Neural cell (in vitro differentiated cells): ENCODE results near the gene GMDS. TPM values are rescaled to one million over a fixed set of nuclear protein-coding genes. Genes with fewer than 3 reads are reported as not detected.

Experiments used
- H2AFZ ChIP-seq: fragments of 200-600, 300-800 bp; sonication (generic), shearing (Covaris generic); 2 replicates; pipeline ENCODE4 v1.6.0; 2014; ENCODE audit warnings: low read depth, mild to moderate bottlenecking, antibody characterized with exemption, low read length, moderate library complexity
- H3F3A ChIP-seq: fragments of 200-600 bp; shearing (Covaris generic); 2 replicates; pipeline ENCODE4 v1.6.1; 2016; ENCODE audit warnings: mild to moderate bottlenecking, moderate library complexity, mixed read lengths, antibody characterized with exemption, low read length; ENCODE audit not compliant: insufficient read depth, poor library complexity, severe bottlenecking
- H3K27ac ChIP-seq: fragments of 200-600, 300-800 bp; sonication (generic), shearing (Covaris generic); 2 replicates; pipeline ENCODE4 v1.5.1; 2014; ENCODE audit warnings: mild to moderate bottlenecking, low read length, moderate library complexity
- H3K27me3 ChIP-seq: fragments of 300-800, 200-600 bp; sonication (generic), shearing (Covaris generic); 2 replicates; pipeline ENCODE4 v1.6.0; 2014; ENCODE audit warnings: mild to moderate bottlenecking, low read depth, low read length, moderate library complexity; ENCODE audit not compliant: insufficient read depth
- H3K36me3 ChIP-seq: fragments of 300-800, 200-600 bp; sonication (generic), shearing (Covaris generic); 2 replicates; pipeline ENCODE4 v1.5.1; 2014; ENCODE audit warnings: mild to moderate bottlenecking, antibody characterized with exemption, low read length, moderate library complexity; ENCODE audit not compliant: insufficient read depth
- H3K4me2 ChIP-seq: fragments of 300-800, 200-600 bp; sonication (generic), shearing (Covaris generic); 2 replicates; pipeline ENCODE4 v1.6.0; 2014; ENCODE audit warnings: mild to moderate bottlenecking, low read length
- H3K4me3 ChIP-seq: fragments of 300-800, 200-600 bp; sonication (generic), shearing (Covaris generic); 2 replicates; pipeline ENCODE4 v1.5.1; 2014; ENCODE audit warnings: mild to moderate bottlenecking, low read length, moderate library complexity
- H3K79me2 ChIP-seq: fragments of 200-600 bp; shearing (Covaris generic); replicated peaks from 2 replicates; pipeline ENCODE4 v1.6.0; 2014; ENCODE audit warnings: mild to moderate bottlenecking, low read length, moderate library complexity; ENCODE audit not compliant: insufficient read depth
- H3K9ac ChIP-seq: fragments of 300-800, 200-600 bp; sonication (generic), shearing (Covaris generic); 2 replicates; pipeline ENCODE4 v1.6.1; 2016; ENCODE audit warnings: mild to moderate bottlenecking, low read length, mixed read lengths
- H3K9me2 ChIP-seq: fragments of 200-600 bp; shearing (Covaris generic); 2 replicates; pipeline ENCODE4 v1.6.1; 2016; ENCODE audit warnings: mild to moderate bottlenecking, low read length, mixed read lengths; ENCODE audit not compliant: insufficient read depth
- H3K9me3 ChIP-seq: fragments of 200-600, 300-800 bp; sonication (generic), shearing (Covaris generic); 2 replicates; pipeline ENCODE4 v1.6.1; 2016; ENCODE audit warnings: mild to moderate bottlenecking, mixed run types, low read length, moderate library complexity, mixed read lengths
- H4K20me1 ChIP-seq: fragments of 200-600 bp; shearing (Covaris generic); 2 replicates; pipeline ENCODE4 v1.6.1; 2016; ENCODE audit warnings: mild to moderate bottlenecking, mixed run types; ENCODE audit not compliant: insufficient read depth
- EP300 ChIP-seq: fragments of 450-650 bp; conservative IDR thresholded peaks from 2 replicates; pipeline ENCODE4 v1.6.1; 2014; ENCODE audit warnings: antibody characterized with exemption, mild to moderate bottlenecking, moderate library complexity; ENCODE audit not compliant: poor library complexity, severe bottlenecking
- EZH2 ChIP-seq: fragments of 200-600, 300-800 bp; shearing (Covaris generic), sonication (generic); IDR thresholded peaks from 2 replicates; pipeline ENCODE4 v1.6.1; 2014; ENCODE audit warnings: antibody characterized with exemption, low read length, borderline replicate concordance, mild to moderate bottlenecking; ENCODE audit not compliant: insufficient read depth, poor library complexity, severe bottlenecking
- MXI1 ChIP-seq: fragments of 450-650 bp; conservative IDR thresholded peaks from 2 replicates; pipeline ENCODE4 v1.6.1; 2014; ENCODE audit warnings: antibody characterized with exemption, mild to moderate bottlenecking; ENCODE audit not compliant: poor library complexity, severe bottlenecking
- POLR2AphosphoS5 ChIP-seq: IDR thresholded peaks from 2 replicates; pipeline ENCODE4 v1.6.1; 2012
- RAD21 ChIP-seq: fragments of 450-650 bp; conservative IDR thresholded peaks from 2 replicates; pipeline ENCODE4 v1.6.1; 2014; ENCODE audit warnings: antibody characterized with exemption, mild to moderate bottlenecking, moderate library complexity
- SMC3 ChIP-seq: fragments of 450-650 bp; conservative IDR thresholded peaks from 2 replicates; pipeline ENCODE4 v1.6.1; 2014; ENCODE audit warnings: antibody characterized with exemption, mild to moderate bottlenecking, moderate library complexity; ENCODE audit not compliant: poor library complexity
- TAF1 ChIP-seq: IDR thresholded peaks from 2 replicates; pipeline ENCODE4 v1.6.1; 2012; ENCODE audit warnings: low read depth
- polyA plus RNA-seq: library from polyadenylated mRNA; depleted of rRNA; stranded (reverse); fragments of >200 nt; gene quantifications from 2 replicates; pipeline ENCODE4 v1.2.3, GENCODE V29; 2014
- TF ChIP-seq, protein P1 (sequence below): IDR thresholded peaks from 2 replicates; pipeline ENCODE4 v1.6.1; 2012; ENCODE audit warnings: borderline replicate concordance
- TF ChIP-seq, protein P2 (sequence below): fragments of 450-650 bp; IDR thresholded peaks from 2 replicates; pipeline ENCODE4 v1.5.1; 2014; ENCODE audit warnings: antibody characterized with exemption, mild to moderate bottlenecking, moderate library complexity; ENCODE audit not compliant: poor library complexity, severe bottlenecking

The GMDS gene
- polyA plus RNA-seq, 1 donor from 2014 or later: 11.4 TPM

DNA sequence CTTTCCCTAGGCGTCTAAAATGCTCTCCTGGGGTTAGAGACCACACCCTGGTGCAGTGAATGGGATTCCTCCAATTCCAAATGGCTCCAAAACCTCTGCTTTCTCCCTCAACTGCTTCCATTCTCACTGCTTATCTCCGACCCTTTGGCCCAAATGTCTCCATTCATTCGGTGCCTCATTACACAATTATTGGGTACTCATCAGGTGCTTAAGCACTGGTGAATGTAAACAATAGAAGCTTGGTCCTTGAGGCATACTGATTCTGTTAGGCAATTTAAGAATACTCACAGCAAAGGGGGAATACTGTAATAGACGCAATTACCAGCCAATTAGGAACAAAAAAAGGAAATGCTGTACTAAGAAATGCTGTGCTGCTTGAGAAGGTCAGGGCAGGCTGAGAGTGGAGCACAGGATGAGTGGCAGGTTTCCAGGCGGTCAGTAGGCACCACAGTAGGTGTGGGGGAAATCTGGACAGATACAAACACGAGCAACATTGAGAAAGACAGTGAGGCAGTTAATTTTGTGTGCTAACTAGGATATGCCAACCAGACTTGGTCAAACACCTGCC is 23.0 kb downstream of the GMDS start:
- Histone ChIP-seq H3K4me3 (peak overlapping the region; percentile 15), H3K9me3 (no peaks in the 10 kb centered on the region), H3K27ac (peak overlapping the region; percentile 10), H3K4me2 (no peak overlapping the region), H3F3A (no peaks in the 10 kb centered on the region), H3K9ac (no peak overlapping the region), H2AFZ (no peak overlapping the region), H3K9me2 (no peaks in the 10 kb centered on the region), H3K27me3 (no peaks in the 10 kb centered on the region), H3K36me3 (no peaks in the 10 kb centered on the region), H3K79me2 (no peaks in the 10 kb centered on the region), H4K20me1 (no peaks in the 10 kb centered on the region)
- TF ChIP-seq EZH2 (no peak), RAD21 (no peak), SMC3 (no peak), TAF1 (no peak), MXI1 (no peak), POLR2AphosphoS5 (no peak)
- TF ChIP-seq, protein P1, sequence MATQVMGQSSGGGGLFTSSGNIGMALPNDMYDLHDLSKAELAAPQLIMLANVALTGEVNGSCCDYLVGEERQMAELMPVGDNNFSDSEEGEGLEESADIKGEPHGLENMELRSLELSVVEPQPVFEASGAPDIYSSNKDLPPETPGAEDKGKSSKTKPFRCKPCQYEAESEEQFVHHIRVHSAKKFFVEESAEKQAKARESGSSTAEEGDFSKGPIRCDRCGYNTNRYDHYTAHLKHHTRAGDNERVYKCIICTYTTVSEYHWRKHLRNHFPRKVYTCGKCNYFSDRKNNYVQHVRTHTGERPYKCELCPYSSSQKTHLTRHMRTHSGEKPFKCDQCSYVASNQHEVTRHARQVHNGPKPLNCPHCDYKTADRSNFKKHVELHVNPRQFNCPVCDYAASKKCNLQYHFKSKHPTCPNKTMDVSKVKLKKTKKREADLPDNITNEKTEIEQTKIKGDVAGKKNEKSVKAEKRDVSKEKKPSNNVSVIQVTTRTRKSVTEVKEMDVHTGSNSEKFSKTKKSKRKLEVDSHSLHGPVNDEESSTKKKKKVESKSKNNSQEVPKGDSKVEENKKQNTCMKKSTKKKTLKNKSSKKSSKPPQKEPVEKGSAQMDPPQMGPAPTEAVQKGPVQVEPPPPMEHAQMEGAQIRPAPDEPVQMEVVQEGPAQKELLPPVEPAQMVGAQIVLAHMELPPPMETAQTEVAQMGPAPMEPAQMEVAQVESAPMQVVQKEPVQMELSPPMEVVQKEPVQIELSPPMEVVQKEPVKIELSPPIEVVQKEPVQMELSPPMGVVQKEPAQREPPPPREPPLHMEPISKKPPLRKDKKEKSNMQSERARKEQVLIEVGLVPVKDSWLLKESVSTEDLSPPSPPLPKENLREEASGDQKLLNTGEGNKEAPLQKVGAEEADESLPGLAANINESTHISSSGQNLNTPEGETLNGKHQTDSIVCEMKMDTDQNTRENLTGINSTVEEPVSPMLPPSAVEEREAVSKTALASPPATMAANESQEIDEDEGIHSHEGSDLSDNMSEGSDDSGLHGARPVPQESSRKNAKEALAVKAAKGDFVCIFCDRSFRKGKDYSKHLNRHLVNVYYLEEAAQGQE: no peak
- TF ChIP-seq, protein P2, sequence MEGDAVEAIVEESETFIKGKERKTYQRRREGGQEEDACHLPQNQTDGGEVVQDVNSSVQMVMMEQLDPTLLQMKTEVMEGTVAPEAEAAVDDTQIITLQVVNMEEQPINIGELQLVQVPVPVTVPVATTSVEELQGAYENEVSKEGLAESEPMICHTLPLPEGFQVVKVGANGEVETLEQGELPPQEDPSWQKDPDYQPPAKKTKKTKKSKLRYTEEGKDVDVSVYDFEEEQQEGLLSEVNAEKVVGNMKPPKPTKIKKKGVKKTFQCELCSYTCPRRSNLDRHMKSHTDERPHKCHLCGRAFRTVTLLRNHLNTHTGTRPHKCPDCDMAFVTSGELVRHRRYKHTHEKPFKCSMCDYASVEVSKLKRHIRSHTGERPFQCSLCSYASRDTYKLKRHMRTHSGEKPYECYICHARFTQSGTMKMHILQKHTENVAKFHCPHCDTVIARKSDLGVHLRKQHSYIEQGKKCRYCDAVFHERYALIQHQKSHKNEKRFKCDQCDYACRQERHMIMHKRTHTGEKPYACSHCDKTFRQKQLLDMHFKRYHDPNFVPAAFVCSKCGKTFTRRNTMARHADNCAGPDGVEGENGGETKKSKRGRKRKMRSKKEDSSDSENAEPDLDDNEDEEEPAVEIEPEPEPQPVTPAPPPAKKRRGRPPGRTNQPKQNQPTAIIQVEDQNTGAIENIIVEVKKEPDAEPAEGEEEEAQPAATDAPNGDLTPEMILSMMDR: no peak

DNA sequence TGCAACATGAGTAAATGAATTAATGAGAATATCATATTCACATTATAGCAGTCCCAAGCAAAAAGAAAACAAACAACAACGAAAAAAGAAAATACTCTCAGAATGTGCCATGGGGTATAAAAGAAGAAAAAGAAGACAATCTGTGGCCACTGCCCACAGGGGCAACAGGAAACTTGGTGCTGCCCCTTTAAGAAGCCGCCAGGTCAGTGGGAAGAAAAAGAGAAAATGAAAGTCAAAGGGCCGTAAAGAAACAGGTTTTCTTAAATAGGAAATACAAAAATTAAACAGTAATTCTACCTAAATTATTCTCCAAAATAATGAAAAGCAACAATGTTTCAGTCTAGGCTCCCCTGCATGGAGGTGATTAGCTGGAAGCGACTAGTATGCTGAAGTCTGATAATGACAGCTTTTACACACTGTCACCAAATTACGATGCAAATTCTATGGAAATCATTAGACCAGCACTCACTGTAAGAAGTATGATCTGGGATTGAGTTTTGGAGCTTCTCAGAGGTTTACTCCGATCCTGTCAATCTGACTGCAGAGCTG is 23.6 kb downstream of the GMDS start:
- peak overlapping the region; percentile 10 for H3K27ac ChIP-seq
- H3F3A ChIP-seq: no peaks in the 10 kb centered on the region
- H3K9me2 ChIP-seq: no peaks in the 10 kb centered on the region
- H3K27me3 ChIP-seq: no peaks in the 10 kb centered on the region
- H4K20me1 ChIP-seq: no peaks in the 10 kb centered on the region
- no peak overlapping the region for H3K4me2 ChIP-seq
- peak overlapping the region; percentile 15 for H3K4me3 ChIP-seq
- H3K36me3 ChIP-seq: no peaks in the 10 kb centered on the region
- H2AFZ ChIP-seq: no peak overlapping the region
- TF ChIP-seq, protein P1: no peak
- TF ChIP-seq RAD21: no peak
- TF ChIP-seq, protein P2: no peak
- TF ChIP-seq TAF1: no peak
- TF ChIP-seq EP300: no peak
- no peak for TF ChIP-seq POLR2AphosphoS5
- no peak for TF ChIP-seq MXI1
- TF ChIP-seq SMC3: no peak
- no peak for TF ChIP-seq EZH2
- no peaks in the 10 kb centered on the region for H3K9me3 ChIP-seq
- peak overlapping the region; percentile 35 for H3K9ac ChIP-seq
- no peaks in the 10 kb centered on the region for H3K79me2 ChIP-seq
